ENCODE measurements around the gene ABLIM1.

ABLIM1 gene

GRCh38 chr10:114481055-114481454 is 177.0 kb downstream of the ABLIM1 start:
- TF ChIP-seq CTCF (IDR thresholded peaks at IDR 0.05): no peak

GRCh38 chr10:114479836-114480235 is 178.2 kb downstream of the ABLIM1 start:
- TF ChIP-seq CTCF (IDR thresholded peaks at IDR 0.05): no peak

DNA sequence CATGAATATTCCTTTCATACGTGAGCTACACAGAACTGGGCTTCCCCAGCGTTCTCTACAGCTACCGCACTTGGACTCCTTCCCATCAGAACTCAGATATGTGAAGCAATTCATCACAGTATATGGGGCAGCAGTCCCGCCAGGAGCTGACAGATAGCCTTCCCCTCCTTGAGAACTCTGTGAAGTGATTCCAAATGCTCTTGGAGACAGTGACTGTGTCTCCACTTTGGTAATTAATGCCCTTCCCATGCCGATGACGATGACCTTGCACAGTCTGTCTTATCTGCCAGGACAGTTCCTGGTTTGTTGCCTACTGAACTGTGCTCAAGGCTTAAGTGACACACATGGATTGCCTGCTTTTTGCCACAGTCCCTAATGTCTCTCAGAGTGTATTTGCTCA is 178.8 kb downstream of the ABLIM1 start:
- no peak for TF ChIP-seq CTCF (IDR thresholded peaks at IDR 0.05)

DNA sequence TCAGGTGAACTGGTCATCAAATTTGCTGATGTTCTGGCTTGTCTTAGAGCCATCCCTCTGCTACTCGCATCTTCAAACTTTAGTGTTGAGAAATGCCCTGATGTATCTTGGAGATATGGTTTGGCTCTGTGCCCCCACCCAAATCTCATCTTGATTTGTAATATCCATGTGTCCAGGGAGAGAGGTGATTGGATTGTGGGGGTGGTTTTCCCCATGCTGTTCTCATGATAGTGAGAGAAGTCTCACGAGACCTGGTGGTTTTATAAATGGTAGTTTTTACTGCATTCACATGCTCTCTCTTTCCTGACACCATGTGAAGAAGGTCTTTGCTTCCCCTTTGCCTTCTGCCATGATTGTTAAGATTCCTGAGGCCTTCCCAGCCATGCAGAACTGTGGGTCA is 179.8 kb downstream of the ABLIM1 start:
- no peak for TF ChIP-seq CTCF (IDR thresholded peaks at IDR 0.05)

- no peak for TF ChIP-seq CTCF (IDR thresholded peaks at IDR 0.05)
These were observed 180.8 kb downstream of the ABLIM1 start for GRCh38 chr10:114477285-114477684.

DNA sequence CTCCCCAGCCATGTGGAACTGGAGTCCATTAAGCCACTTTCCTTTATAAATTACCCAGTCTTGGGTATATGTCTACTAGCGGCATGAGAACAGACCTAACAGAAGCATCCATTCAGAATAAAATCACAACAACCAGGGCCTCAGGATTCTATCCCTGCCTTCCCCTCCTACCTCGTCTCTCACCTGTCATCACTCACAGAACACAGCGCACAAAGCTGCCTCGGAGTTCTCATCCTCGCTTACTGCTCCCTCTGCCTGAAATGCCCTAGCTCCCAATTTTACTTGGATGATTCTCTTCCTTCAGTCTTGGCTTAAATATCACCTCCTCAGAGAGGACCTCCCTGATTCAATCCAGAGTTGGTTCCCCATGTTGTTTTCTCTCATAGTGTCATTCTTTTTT is 183.1 kb downstream of the ABLIM1 start:
- TF ChIP-seq CTCF (IDR thresholded peaks at IDR 0.05): no peak

GRCh38 chr10:114473776-114474175 is 184.3 kb downstream of the ABLIM1 start:
- no peak for TF ChIP-seq CTCF (IDR thresholded peaks at IDR 0.05)

DNA sequence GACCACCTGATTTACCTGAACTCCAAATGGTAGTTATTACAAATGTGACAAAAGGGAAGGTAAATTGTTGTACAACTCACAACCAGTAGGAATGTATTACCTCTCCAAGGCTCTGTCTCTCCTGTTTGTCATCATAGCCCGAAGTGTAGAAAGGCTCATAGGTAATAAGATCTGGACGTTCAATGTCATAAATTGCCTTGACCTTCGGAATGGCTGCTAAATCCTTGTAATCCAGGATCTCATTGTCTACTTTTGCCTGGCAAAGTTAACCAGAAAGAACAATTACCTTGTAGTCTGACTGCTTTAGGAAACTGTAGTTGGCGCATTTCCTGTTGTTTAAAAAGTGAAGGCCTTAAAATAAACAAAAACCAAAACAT is 185.2 kb downstream of the ABLIM1 start:
- TF ChIP-seq CTCF (IDR thresholded peaks at IDR 0.05): no peak

Data from LNCAP (cell line).